GM06990 (cell line): Measurements from ENCODE around the gene RAB40C.

Experiments used
- DNase-seq: peaks from one replicate; pipeline ENCODE4 v3.0.0-alpha.2; 2011; ENCODE audit not compliant: insufficient read length; ENCODE audit errors: extremely low read depth
- H3K27me3 ChIP-seq: replicated peaks from 2 replicates; pipeline ENCODE4 v1.6.0; 2011; ENCODE audit warnings: low read length; ENCODE audit not compliant: control insufficient read depth, insufficient read depth
- H3K36me3 ChIP-seq: 2 replicates; pipeline ENCODE4 v1.5.1; 2011; ENCODE audit warnings: low read length; ENCODE audit not compliant: control insufficient read depth, insufficient read depth
- H3K4me3 ChIP-seq: replicated peaks from 2 replicates; pipeline ENCODE4 v1.5.1; 2011; ENCODE audit warnings: low read depth, mild to moderate bottlenecking, control low read depth, low read length
- CTCF ChIP-seq: IDR thresholded peaks from 2 replicates; pipeline ENCODE4 v1.5.1; 2011; ENCODE audit warnings: low read length, control low read depth, mild to moderate bottlenecking, inconsistent platforms; ENCODE audit not compliant: insufficient read depth, poor library complexity, severe bottlenecking

RAB40C gene

DNA sequence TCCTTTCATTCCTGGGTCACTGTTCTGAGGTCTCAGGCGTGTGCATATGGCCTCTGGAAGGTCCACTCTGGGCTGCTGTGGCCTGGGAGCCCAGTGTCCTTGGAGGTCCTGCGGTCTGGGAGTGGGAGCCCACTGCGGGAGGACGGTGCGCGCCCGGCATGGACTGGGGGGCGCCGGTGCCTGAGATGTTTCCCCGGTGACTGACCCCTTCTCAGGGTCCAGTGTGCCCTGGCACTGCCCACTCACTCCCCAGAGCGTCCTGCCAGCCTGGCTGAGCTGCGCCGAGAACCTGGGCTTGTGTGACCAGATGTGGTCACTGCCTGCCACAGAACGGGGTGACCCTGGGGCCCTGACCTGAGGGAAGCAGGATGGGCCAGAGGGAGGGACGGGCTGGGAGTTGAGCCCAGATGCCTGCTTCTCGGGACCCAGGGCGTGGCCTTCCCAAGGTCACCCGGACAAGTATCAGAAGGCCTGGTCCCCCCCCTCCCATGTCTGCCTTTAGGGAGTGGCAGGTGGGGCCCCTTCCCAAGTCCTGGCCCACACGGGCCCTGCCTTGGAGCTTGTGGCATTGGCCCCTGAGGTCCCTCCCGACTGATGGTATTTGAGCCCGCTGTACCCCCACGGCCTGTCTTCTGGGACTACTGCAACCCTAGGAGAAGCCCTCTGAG, 84.5 kb downstream of the RAB40C start:
- no peak for DNase-seq
- TF ChIP-seq CTCF: no peak
- peaks cover 31% of the 10 kb centered on the region for H3K36me3 ChIP-seq
- no peaks in the 10 kb centered on the region for H3K27me3 ChIP-seq
- no peak overlapping the region for H3K4me3 ChIP-seq

GRCh38 chr16:674968-675883, 85.4 kb downstream of the RAB40C start, which contains the start of gene RHBDL1:
RHBDL1 (plus strand) TSS chr16:675671; CDS start chr16:675791, 120 bp downstream.
- Histone ChIP-seq H3K27me3 (no peaks in the 10 kb centered on the region), H3K4me3 (no peak within 1 kb of the TSS), H3K36me3 (peaks cover 23% of the 10 kb centered on the region)
- TF ChIP-seq CTCF: no peak
- DNase-seq: no peak

DNA sequence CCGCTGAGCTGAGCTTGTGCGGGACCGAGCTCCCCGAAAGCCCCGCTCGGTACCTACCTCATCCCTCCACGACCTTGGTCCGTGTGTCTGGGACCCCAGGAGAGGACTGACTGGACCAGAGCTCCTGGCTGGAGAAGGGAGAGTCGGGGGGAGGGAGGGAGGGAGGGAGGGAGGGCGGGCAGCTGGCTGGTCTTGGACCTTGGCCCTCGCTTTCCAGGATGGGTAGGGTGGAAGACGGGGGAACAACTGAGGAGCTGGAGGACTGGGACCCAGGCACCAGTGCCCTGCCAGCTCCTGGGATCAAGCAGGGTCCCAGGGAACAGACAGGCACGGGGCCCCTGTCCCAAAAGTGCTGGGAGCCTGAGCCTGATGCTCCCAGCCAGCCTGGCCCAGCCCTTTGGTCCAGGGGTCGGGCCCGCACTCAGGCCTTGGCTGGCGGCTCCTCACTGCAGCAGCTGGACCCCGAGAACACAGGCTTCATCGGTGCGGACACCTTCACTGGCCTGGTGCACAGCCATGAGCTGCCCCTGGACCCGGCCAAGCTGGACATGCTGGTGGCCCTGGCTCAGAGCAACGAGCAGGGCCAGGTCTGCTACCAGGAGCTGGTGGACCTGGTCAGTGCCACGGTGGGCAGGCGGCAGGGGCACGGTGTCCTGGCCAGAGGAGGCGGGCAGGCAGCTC, 86.2 kb downstream of the RAB40C start:
- TF ChIP-seq CTCF: no peak
- Histone ChIP-seq H3K4me3 (no peak overlapping the region), H3K36me3 (peaks cover 19% of the 10 kb centered on the region), H3K27me3 (no peaks in the 10 kb centered on the region)
- DNase-seq: no peak

GRCh38 chr16:676565-676902, 86.7 kb downstream of the RAB40C start:
- H3K4me3 ChIP-seq: no peak overlapping the region
- no peak for TF ChIP-seq CTCF
- no peaks in the 10 kb centered on the region for H3K27me3 ChIP-seq
- no peak for DNase-seq
- peaks cover 16% of the 10 kb centered on the region for H3K36me3 ChIP-seq

DNA sequence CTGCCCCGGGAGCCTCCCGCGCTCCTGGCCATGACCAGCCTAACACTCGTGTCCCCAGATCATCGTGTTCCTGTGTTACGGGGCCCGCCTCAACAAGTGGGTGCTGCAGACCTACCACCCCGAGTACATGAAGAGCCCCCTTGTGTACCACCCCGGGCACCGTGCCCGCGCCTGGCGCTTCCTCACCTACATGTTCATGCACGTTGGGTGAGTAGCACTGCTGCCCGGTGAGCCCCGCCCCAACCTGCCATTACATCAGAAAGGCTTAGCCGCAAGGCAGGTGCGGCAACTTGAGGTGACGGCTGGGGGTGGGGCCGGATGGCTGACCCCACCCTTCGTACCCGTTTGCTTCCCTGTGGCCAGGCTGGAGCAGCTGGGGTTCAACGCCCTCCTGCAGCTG, 87.0 kb downstream of the RAB40C start:
- no peak overlapping the region for H3K4me3 ChIP-seq
- H3K27me3 ChIP-seq: no peaks in the 10 kb centered on the region
- no peak for DNase-seq
- H3K36me3 ChIP-seq: peaks cover 19% of the 10 kb centered on the region
- no peak for TF ChIP-seq CTCF
